Osteocyte (in vitro differentiated cells): Measurements from ENCODE around the gene GPR173. TPM values are rescaled to one million over a fixed set of nuclear protein-coding genes. Genes with fewer than 3 reads are reported as not detected.
A peak's percentile ranks its signal among the peaks of the same experiment; 100 is the strongest.

ENCODE experiments used
- DNase-seq: peaks from one replicate; pipeline ENCODE4 v3.0.0; 2021; ENCODE audit warnings: mixed read lengths; ENCODE audit not compliant: unreplicated experiment; ENCODE audit errors: extremely low spot score
- H3K27ac Mint-ChIP-seq: one replicate; pipeline ENCODE4 v1.8.0; 2021; ENCODE audit warnings: mild to moderate bottlenecking, mixed read lengths; ENCODE audit not compliant: unreplicated experiment
- H3K27me3 Mint-ChIP-seq: one replicate; pipeline ENCODE4 v1.8.0; 2021; ENCODE audit warnings: mixed read lengths; ENCODE audit not compliant: unreplicated experiment
- H3K36me3 Mint-ChIP-seq: one replicate; pipeline ENCODE4 v1.8.0; 2021; ENCODE audit warnings: mixed read lengths; ENCODE audit not compliant: unreplicated experiment
- H3K4me1 Mint-ChIP-seq: one replicate; pipeline ENCODE4 v1.8.0; 2021; ENCODE audit warnings: mixed read lengths; ENCODE audit not compliant: unreplicated experiment
- H3K4me3 Mint-ChIP-seq: one replicate; pipeline ENCODE4 v1.8.0; 2021; ENCODE audit warnings: mild to moderate bottlenecking, moderate library complexity, mixed read lengths; ENCODE audit not compliant: unreplicated experiment
- H3K9me3 Mint-ChIP-seq: one replicate; pipeline ENCODE4 v1.8.0; 2021; ENCODE audit warnings: mixed read lengths; ENCODE audit not compliant: unreplicated experiment
- total RNA-seq: library from RNA; stranded (reverse); gene quantifications from 2 replicates; pipeline ENCODE4 v1.2.1, GENCODE V29; 2021
- TF ChIP-seq, protein P1 (sequence below): fragments of 200-600 bp; sonication (generic); IDR thresholded peaks from 2 replicates; pipeline ENCODE4 v1.5.0; 2021; ENCODE audit warnings: antibody characterized with exemption, mild to moderate bottlenecking, moderate library complexity

Gene GPR173
- total RNA-seq, 1 donor from 2014 or later: 17.3 TPM

DNA sequence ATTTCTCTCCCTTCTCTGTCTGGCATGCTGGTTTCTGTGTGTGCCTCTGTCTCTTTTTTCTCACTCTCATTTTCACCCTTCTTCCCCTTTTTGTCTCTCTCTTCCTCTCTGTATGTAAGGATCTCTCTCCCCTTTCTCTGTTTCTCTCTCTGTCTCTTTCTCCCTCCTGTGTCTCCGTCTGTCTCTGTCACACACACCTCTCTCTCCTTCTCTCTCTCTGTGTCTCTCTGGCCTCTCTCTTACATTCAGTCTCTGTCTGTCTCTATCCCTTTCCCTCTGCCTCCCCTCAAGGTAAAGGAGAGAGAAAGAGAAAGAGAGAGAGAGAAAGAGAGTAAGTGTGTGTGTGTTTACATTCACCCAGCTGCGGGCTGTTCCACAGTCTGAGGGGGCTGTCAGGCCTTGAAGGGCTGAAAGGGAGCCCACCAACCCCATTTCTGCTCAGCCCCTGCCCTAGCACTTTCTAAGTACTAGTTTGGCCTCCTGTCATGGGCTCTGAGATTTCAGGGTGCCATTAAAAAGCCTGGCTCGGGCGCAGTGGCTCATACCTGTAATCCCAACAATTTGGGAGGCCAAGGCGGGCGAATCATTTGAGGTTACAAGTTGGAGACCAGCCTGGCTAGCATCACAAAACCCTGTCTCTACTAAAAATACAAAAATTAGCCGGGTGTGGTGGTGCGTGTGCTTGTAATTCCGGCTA lies 24.0 kb downstream of the GPR173 start:
- H3K27ac Mint-ChIP-seq: no peak overlapping the region

DNA sequence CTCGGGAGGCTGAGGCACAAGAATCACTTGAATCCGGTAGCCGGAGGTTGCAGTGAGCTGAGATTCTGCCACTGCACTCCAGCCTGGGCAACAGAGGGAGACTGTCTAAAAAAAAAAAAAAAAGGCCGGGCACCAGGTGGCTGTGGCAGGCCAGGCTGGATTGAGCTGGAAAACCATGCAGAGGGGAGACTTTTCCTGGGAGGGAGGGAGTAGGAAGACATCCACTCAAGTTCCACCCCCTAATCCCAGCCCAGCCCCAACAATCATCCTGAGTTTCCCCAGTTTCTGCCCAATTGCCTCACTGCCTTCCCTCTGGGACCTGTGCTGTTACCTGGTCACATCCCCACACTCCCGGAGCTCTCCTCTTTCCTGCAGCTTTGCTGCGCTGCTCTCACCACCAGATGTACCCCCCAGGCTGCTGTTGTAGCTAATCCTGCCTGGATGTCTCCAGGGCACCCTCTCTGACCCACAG lies 24.6 kb downstream of the GPR173 start:
- TF ChIP-seq, protein P1, sequence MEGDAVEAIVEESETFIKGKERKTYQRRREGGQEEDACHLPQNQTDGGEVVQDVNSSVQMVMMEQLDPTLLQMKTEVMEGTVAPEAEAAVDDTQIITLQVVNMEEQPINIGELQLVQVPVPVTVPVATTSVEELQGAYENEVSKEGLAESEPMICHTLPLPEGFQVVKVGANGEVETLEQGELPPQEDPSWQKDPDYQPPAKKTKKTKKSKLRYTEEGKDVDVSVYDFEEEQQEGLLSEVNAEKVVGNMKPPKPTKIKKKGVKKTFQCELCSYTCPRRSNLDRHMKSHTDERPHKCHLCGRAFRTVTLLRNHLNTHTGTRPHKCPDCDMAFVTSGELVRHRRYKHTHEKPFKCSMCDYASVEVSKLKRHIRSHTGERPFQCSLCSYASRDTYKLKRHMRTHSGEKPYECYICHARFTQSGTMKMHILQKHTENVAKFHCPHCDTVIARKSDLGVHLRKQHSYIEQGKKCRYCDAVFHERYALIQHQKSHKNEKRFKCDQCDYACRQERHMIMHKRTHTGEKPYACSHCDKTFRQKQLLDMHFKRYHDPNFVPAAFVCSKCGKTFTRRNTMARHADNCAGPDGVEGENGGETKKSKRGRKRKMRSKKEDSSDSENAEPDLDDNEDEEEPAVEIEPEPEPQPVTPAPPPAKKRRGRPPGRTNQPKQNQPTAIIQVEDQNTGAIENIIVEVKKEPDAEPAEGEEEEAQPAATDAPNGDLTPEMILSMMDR: no peak
- DNase-seq: no peak
- H3K4me3 Mint-ChIP-seq: no peak overlapping the region
- H3K36me3 Mint-ChIP-seq: peaks cover 4% of the 10 kb centered on the region
- peaks cover 7% of the 10 kb centered on the region for H3K4me1 Mint-ChIP-seq
- no peaks in the 10 kb centered on the region for H3K27me3 Mint-ChIP-seq
- peak overlapping the region; percentile 13 for H3K27ac Mint-ChIP-seq
- no peaks in the 10 kb centered on the region for H3K9me3 Mint-ChIP-seq

More for the DNA sequence above, 24.0 kb downstream of the GPR173 start:
- Mint-ChIP-seq H3K27me3 (no peaks in the 10 kb centered on the region), H3K9me3 (no peaks in the 10 kb centered on the region), H3K36me3 (peaks cover 4% of the 10 kb centered on the region), H3K4me3 (no peak overlapping the region), H3K4me1 (peaks cover 7% of the 10 kb centered on the region)
- TF ChIP-seq, protein P1: no peak
- no peak for DNase-seq

DNA sequence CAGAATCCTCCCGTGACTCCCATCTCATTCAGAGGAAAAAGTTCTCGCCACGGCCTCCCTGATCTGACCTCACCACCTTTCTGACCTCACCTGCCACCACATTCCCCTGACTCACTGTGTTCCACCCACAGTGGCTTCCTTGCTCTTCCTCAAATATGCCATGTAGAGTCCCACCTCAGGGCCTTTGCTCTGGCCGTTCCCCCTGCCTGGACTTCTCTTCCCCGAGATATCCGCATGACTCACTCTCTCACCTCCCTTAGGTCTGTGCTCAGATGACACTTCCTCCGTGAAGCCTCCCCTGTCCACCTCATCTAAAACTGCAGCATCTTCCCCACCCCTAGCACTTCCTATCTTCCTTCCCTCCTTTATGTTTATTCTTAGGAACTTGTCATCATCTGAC lies 26.4 kb downstream of the GPR173 start:
- Mint-ChIP-seq H3K9me3 (no peaks in the 10 kb centered on the region), H3K27me3 (no peaks in the 10 kb centered on the region), H3K36me3 (peaks cover 4% of the 10 kb centered on the region), H3K4me3 (no peak overlapping the region), H3K4me1 (peaks cover 7% of the 10 kb centered on the region), H3K27ac (no peak overlapping the region)
- TF ChIP-seq, protein P1: no peak
- DNase-seq: no peak

DNA sequence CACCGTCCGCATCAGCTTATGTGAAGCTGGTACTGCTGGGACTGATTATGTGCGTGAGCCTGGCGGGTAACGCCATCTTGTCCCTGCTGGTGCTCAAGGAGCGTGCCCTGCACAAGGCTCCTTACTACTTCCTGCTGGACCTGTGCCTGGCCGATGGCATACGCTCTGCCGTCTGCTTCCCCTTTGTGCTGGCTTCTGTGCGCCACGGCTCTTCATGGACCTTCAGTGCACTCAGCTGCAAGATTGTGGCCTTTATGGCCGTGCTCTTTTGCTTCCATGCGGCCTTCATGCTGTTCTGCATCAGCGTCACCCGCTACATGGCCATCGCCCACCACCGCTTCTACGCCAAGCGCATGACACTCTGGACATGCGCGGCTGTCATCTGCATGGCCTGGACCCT lies 28.1 kb downstream of the GPR173 start:
- no peak for DNase-seq
- TF ChIP-seq, protein P1: no peak
- H3K4me1 Mint-ChIP-seq: peaks cover 10% of the 10 kb centered on the region
- H3K27ac Mint-ChIP-seq: no peak overlapping the region
- no peaks in the 10 kb centered on the region for H3K9me3 Mint-ChIP-seq
- H3K27me3 Mint-ChIP-seq: no peaks in the 10 kb centered on the region
- peaks cover 4% of the 10 kb centered on the region for H3K36me3 Mint-ChIP-seq
- no peak overlapping the region for H3K4me3 Mint-ChIP-seq

DNA sequence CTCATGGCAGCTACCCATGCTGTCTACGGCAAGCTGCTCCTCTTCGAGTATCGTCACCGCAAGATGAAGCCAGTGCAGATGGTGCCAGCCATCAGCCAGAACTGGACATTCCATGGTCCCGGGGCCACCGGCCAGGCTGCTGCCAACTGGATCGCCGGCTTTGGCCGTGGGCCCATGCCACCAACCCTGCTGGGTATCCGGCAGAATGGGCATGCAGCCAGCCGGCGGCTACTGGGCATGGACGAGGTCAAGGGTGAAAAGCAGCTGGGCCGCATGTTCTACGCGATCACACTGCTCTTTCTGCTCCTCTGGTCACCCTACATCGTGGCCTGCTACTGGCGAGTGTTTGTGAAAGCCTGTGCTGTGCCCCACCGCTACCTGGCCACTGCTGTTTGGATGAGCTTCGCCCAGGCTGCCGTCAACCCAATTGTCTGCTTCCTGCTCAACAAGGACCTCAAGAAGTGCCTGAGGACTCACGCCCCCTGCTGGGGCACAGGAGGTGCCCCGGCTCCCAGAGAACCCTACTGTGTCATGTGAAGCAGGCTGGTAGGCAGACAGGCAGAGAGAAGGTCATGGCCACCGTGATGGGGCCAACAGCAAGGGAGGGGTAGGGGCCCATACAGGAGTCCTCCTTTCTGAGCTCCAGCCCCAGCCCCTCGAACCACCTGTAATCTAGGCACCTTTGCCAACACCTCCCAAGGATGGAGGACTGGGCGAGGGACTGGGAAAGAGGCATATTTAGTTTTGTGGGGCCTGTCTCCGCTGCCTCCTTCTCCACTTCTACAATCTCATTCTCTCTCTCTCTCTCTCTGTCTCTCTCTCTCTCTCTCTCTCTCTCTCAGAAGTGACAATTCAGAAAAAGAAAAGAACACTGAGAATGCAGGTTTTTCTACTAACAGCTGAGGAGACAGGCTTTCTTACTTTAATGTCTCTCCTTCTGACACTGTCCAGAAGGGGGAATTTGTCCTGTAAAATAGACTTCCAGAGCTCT lies 28.9 kb downstream of the GPR173 start:
- no peak for DNase-seq
- H3K36me3 Mint-ChIP-seq: peaks cover 4% of the 10 kb centered on the region
- TF ChIP-seq, protein P1: no peak
- peaks cover 5% of the 10 kb centered on the region for H3K4me1 Mint-ChIP-seq
- H3K9me3 Mint-ChIP-seq: no peaks in the 10 kb centered on the region
- no peak overlapping the region for H3K27ac Mint-ChIP-seq
- H3K4me3 Mint-ChIP-seq: no peak overlapping the region
- no peaks in the 10 kb centered on the region for H3K27me3 Mint-ChIP-seq
